ENCODE results near the gene TYMS.

Gene TYMS

DNA sequence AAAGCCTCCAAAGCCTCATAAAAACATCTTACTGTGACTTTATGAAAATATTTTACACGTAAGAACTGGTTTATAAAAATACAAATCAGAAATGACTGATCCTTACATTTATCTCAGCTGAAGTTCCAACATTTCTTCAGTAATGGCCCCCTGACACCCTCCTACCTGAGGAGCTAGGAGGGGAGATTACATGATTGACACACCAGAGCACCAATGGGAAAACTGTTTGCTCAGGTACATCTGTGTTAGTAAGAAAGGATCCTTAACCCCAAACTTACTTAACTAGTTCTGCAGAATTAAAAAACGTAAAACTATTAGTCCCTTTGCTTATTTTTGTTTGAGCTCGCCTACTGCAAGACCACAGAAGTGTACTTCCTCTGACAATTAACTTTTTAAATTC is 28.0 kb downstream of the TYMS start:
- in situ Hi-C loops (cut with HindIII; ENCODE audit: low sequenced_read_pairs): no loop called here
- DNase-seq (ENCODE audit: low read depth, low spot score): no peak
- TF ChIP-seq, protein P1, sequence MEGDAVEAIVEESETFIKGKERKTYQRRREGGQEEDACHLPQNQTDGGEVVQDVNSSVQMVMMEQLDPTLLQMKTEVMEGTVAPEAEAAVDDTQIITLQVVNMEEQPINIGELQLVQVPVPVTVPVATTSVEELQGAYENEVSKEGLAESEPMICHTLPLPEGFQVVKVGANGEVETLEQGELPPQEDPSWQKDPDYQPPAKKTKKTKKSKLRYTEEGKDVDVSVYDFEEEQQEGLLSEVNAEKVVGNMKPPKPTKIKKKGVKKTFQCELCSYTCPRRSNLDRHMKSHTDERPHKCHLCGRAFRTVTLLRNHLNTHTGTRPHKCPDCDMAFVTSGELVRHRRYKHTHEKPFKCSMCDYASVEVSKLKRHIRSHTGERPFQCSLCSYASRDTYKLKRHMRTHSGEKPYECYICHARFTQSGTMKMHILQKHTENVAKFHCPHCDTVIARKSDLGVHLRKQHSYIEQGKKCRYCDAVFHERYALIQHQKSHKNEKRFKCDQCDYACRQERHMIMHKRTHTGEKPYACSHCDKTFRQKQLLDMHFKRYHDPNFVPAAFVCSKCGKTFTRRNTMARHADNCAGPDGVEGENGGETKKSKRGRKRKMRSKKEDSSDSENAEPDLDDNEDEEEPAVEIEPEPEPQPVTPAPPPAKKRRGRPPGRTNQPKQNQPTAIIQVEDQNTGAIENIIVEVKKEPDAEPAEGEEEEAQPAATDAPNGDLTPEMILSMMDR (IDR thresholded peaks at IDR 0.05; ENCODE audit: low read depth, low read length): no peak
- H3K4me3 ChIP-seq (ENCODE audit: low read depth, low read length): no peak overlapping the region

DNA sequence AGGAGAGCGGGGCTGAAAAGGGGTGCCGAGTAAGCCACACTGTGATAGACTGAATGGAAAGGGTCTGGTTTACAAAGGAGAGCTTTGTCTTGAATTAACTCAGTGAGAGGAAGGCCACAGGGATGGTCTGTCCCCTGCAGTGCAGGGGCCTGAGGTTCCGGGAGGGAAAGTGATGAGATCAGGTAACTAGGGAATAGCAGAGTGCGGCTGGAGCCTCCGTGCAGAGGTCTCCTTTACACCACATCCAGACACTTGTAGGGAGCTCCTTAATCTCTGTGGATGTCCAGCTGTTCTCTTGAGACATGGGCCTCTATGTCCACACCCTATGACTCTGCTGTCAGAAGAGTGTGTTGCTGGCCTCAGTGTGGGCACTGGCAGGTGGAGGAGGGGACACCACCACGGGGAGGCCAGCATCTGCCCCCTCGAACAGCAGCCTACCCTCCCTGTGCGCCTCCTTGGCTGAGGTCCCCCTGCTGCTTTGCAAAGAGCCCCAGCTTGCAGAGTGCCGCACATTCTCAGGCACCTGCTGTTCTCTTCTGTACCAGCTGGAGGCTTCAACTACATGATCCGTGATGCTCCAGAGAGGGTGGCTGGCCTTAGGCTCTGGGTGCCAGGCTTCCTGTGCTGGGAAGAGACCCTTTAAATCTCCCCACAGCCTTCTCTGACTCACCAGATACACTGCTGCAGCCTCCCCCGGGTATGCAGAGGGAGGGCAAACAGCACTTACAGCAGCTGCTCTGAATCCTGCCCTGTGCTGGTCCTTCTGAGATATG is 29.1 kb downstream of the TYMS start:
- no peak overlapping the region for H3K4me3 ChIP-seq (ENCODE audit: low read depth, low read length)
- in situ Hi-C loops (cut with HindIII; ENCODE audit: low sequenced_read_pairs): no loop called here
- no peak for DNase-seq (ENCODE audit: low read depth, low spot score)
- TF ChIP-seq, protein P1 (IDR thresholded peaks at IDR 0.05; ENCODE audit: low read depth, low read length): no peak

DNA sequence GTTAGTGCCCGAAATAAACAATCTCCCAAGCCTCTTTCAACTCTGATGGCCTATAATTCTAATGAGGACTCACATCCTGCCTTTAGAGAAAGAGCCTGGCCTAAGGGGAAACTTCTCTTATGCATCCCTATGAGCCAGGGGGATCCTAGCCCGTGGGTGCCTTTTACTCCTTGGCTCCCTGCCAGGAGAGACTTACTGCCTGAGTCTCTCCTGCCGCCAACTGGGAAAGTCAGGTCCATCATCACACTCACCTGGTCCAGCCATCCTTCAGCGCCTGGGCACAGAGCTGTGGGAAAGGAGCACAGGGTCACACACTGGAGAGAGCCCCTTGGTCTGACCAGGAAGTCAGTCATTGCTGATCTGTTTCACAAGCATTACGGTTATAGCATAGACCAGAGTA is 30.9 kb downstream of the TYMS start:
- DNase-seq (ENCODE audit: low read depth, low spot score): no peak
- TF ChIP-seq, protein P1 (IDR thresholded peaks at IDR 0.05; ENCODE audit: low read depth, low read length): no peak
- no peak overlapping the region for H3K4me3 ChIP-seq (ENCODE audit: low read depth, low read length)
- in situ Hi-C loops (cut with HindIII; ENCODE audit: low sequenced_read_pairs): no loop called here

DNA sequence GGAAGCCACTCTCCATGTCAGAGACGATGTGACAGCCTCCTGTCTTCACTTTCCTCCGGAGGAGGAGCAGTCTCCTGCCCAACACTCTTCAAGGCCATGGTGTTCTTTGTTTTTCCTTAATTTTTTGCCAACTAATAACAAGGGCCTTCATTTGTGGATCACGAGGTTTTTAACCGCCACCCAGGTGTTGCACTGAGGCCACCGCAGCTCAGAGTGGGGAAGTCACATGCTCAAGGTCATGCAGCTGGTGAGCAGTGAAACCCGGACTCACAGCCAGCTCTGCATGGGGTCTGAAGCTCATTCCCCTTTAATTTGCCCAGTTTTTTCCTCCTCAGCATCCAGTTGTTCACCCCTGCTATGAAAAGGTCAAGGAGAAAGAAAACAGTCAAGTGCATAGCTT is 35.4 kb downstream of the TYMS start:
- TF ChIP-seq, protein P1 (IDR thresholded peaks at IDR 0.05; ENCODE audit: low read depth, low read length): no peak
- no peak overlapping the region for H3K4me3 ChIP-seq (ENCODE audit: low read depth, low read length)
- in situ Hi-C loops (cut with HindIII; ENCODE audit: low sequenced_read_pairs): no loop called here
- no peak for DNase-seq (ENCODE audit: low read depth, low spot score)

DNA sequence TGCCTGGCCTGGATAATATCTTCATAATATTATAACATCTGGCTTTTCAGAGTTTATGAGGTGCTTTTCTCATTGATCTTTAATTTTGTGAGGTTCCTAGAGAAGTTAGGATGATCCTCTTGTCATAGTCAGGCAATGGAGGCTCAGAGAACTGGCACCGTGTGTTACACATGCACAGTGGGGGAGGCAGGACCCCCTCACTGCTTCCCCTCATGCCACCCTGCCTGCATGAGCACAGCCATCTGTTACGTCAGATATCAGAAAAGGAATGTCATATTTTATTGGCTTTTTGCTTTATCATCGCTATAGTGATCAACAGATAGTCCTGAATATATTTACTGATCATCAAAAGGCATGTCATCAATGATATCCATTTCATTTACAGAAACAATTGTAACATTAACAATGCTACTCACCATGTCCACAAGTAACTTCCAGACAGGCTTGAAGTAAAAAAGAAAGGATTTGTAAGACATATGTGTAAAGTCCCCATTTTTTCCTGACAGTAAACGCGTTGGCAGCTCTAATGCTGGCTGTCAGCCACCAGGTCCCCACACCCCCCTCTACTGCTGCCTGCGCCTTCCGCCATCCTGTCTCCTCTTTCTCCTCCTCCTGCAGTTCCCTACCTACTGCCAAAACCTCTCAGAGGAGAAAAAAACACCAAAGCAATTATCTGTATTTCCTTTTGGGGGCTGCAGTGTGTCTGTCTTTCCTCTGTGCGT is 36.2 kb downstream of the TYMS start:
- H3K4me3 ChIP-seq (ENCODE audit: low read depth, low read length): no peak overlapping the region
- DNase-seq (ENCODE audit: low read depth, low spot score): no peak
- TF ChIP-seq, protein P1 (IDR thresholded peaks at IDR 0.05; ENCODE audit: low read depth, low read length): no peak
- in situ Hi-C loops (cut with HindIII; ENCODE audit: low sequenced_read_pairs): no loop called here

DNA sequence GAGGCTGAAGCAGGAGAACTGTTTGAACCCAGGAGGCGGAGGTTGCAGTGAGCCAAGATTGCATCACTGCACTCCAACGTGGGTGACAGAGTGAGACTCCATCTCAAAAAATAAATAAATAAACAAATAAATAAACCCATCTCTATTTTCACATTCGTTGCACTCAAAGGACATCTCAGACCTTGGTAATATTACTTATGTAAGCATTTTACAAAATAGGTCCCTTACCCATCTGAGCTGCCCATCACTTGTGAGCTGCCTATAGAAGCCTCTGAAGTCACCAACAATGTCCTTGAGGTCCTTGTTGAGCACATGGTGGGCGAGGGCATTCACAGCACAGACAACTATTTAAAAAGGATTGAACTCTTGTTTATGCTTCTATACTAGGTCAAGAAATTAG is 39.6 kb downstream of the TYMS start:
- H3K4me3 ChIP-seq (ENCODE audit: low read depth, low read length): no peak overlapping the region
- DNase-seq (ENCODE audit: low read depth, low spot score): no peak
- in situ Hi-C loops (cut with HindIII; ENCODE audit: low sequenced_read_pairs): no loop called here
- TF ChIP-seq, protein P1 (IDR thresholded peaks at IDR 0.05; ENCODE audit: low read depth, low read length): no peak

Measured in astrocyte of the spinal cord (primary cell).